ENCODE measurements around the gene ING1.
A peak's percentile ranks its signal among the peaks of the same experiment; 100 is the strongest.
"Not testable (repeated sequence)": the region's sequence is repeated elsewhere in the genome, so short reads cannot be mapped to it uniquely, and the experiment has no call there.

Gene ING1

GRCh38 chr13:110695774-110696173, 17.7 kb upstream of the ING1 start:
- DNase-seq = not testable (repeated sequence)

- DNase-seq = no peak
These were observed 16.7 kb upstream of the ING1 start for GRCh38 chr13:110696776-110697175.

GRCh38 chr13:110697842-110698241, 15.7 kb upstream of the ING1 start:
- DNase-seq = peak; percentile 59 to 71 (median 69)

GRCh38 chr13:110698689-110699088, 14.8 kb upstream of the ING1 start:
- DNase-seq = no peak

GRCh38 chr13:110699148-110700145, 14.1 kb upstream of the ING1 start:
- peak; percentile 46 to 68 (median 59) for DNase-seq

- no peak for DNase-seq
These were observed 13.3 kb upstream of the ING1 start for GRCh38 chr13:110700186-110700585.

- DNase-seq = no peak
These were observed 12.9 kb upstream of the ING1 start for GRCh38 chr13:110700641-110701040.

GRCh38 chr13:110701061-110701460, 12.4 kb upstream of the ING1 start:
- not testable (repeated sequence) for DNase-seq

- DNase-seq = no peak
These were observed 11.4 kb upstream of the ING1 start for GRCh38 chr13:110702089-110702488.

GRCh38 chr13:110702591-110703526, 10.6 kb upstream of the ING1 start:
- no peak for DNase-seq

- peak in 1 of 3 donors; percentile 32 for DNase-seq
These were observed 8.1 kb upstream of the ING1 start for GRCh38 chr13:110705356-110705825.

- DNase-seq = peak; percentile 97 to 98 (median 98)
These were observed 7.5 kb upstream of the ING1 start, which contains the start of gene CARS2 for GRCh38 chr13:110705826-110706569. TSS of gene CARS2 (minus strand) at chr13:110706116. CDS start at chr13:110706093, 23 bp downstream.

GRCh38 chr13:110706570-110707372, 6.7 kb upstream of the ING1 start:
- DNase-seq = no peak

GRCh38 chr13:110712081-110712848, 1.2 kb upstream of the ING1 start:
- peak; percentile 91 to 98 (median 95) for DNase-seq

GRCh38 chr13:110712849-110713641, 455 bp upstream of the ING1 start:
- DNase-seq = peak; percentile 99

GRCh38 chr13:110713981-110714796, 689 bp downstream of the ING1 start:
- peak; percentile 59 to 71 (median 69) for DNase-seq

- peak in 2 of 3 donors; percentile 50 to 60 for DNase-seq
These were observed 1.4 kb downstream of the ING1 start for GRCh38 chr13:110714797-110715394.

All from suppressor macrophage treated with lipopolysaccharide for 1 hour (primary cell).